Measurements from ENCODE around the gene ARID3A. TPM values are rescaled to one million over a fixed set of nuclear protein-coding genes. Genes with fewer than 3 reads are reported as not detected.
A peak's percentile ranks its signal among the peaks of the same experiment; 100 is the strongest.
"Not testable (repeated sequence)": the region's sequence is repeated elsewhere in the genome, so short reads cannot be mapped to it uniquely, and the experiment has no call there.

Gene ARID3A
- total RNA-seq, 2 donors from 2014 or later = 121 to 124 TPM

GRCh38 chr19:888581-889385 lies 37.1 kb upstream of the ARID3A start:
- Mint-ChIP-seq H3K27me3 (ENCODE audit: insufficient read depth) (no peaks in the 10 kb centered on the region), H3K27ac (no peak overlapping the region), H3K4me1 (no peaks in the 10 kb centered on the region), H3K4me3 (no peak overlapping the region), H3K9me3 (no peaks in the 10 kb centered on the region), H3K36me3 (ENCODE audit: low read depth) (peaks cover 20% of the 10 kb centered on the region)
- TF ChIP-seq CTCF (conservative IDR thresholded peaks at IDR 0.05) = no peak
- peaks cover 48% of the 10 kb centered on the region for H3K36me3 ChIP-seq (ENCODE audit: control insufficient read depth, insufficient read depth, low read length)
- H3K4me1 ChIP-seq (ENCODE audit: control insufficient read depth, insufficient read depth, low read length) = no peaks in the 10 kb centered on the region
- no peaks in the 10 kb centered on the region for H3K27me3 ChIP-seq (ENCODE audit: control insufficient read depth, insufficient read depth, low read length, poor library complexity, severe bottlenecking)
- no peak overlapping the region for H3K4me3 ChIP-seq (ENCODE audit: low read length)
- no peaks in the 10 kb centered on the region for H3K9me3 ChIP-seq (ENCODE audit: control insufficient read depth, low read length)
- no peak for DNase-seq
- no peak overlapping the region for H3K27ac ChIP-seq (ENCODE audit: low read depth, low read length)
- H3K9ac ChIP-seq (ENCODE audit: extremely low read depth, low read length, poor library complexity, severe bottlenecking) = no peak overlapping the region
- WGBS, 2 experiments (ENCODE audit: insufficient coverage in 1 of 2, insufficient read length in 1 of 2) = 97% methylated on average over 23 to 30 of the region's 30 CpGs

- no peaks in the 10 kb centered on the region for H3K27me3 Mint-ChIP-seq (ENCODE audit: insufficient read depth)
- H3K9me3 ChIP-seq (ENCODE audit: control insufficient read depth, low read length) = no peaks in the 10 kb centered on the region
- no peak overlapping the region for H3K27ac ChIP-seq (ENCODE audit: low read depth, low read length)
- H3K4me1 ChIP-seq (ENCODE audit: control insufficient read depth, insufficient read depth, low read length) = no peaks in the 10 kb centered on the region
- peaks cover 15% of the 10 kb centered on the region for H3K36me3 Mint-ChIP-seq (ENCODE audit: low read depth)
- H3K9ac ChIP-seq (ENCODE audit: extremely low read depth, low read length, poor library complexity, severe bottlenecking) = no peak overlapping the region
- no peak for DNase-seq
- TF ChIP-seq CTCF (conservative IDR thresholded peaks at IDR 0.05) = no peak
- H3K36me3 ChIP-seq (ENCODE audit: control insufficient read depth, insufficient read depth, low read length) = peaks cover 45% of the 10 kb centered on the region
- 95 to 98% methylated on average over 26 of the region's 26 CpGs for WGBS, 2 experiments (ENCODE audit: insufficient coverage in 1 of 2, insufficient read length in 1 of 2)
- no peaks in the 10 kb centered on the region for H3K27me3 ChIP-seq (ENCODE audit: control insufficient read depth, insufficient read depth, low read length, poor library complexity, severe bottlenecking)
- H3K4me3 Mint-ChIP-seq = no peak overlapping the region
- H3K4me1 Mint-ChIP-seq = no peaks in the 10 kb centered on the region
- no peak overlapping the region for H3K4me3 ChIP-seq (ENCODE audit: low read length)
- no peaks in the 10 kb centered on the region for H3K9me3 Mint-ChIP-seq
- H3K27ac Mint-ChIP-seq = no peak overlapping the region
Measured at GRCh38 chr19:889662-890295, 36.1 kb upstream of the ARID3A start.

DNA sequence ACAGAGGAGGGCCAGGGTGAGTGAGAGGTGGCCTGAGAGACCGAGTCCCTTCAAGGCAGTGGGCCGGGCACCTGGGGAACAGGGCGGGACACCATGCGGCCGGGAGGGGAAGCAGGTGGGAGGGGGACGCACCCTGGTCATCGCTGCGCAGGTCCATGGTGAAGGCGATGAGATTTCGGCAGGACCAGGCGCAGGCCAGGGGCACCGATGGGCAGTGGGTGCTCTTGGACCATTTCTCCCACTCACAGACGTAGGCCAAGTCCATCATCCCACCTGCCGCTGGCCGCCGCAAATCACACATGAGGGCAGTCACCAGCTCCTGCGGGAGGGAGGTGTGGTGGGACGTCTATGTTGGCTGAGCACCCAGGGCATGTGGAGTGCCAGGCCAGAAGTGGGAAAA lies 35.0 kb upstream of the ARID3A start:
- H3K9me3 ChIP-seq (ENCODE audit: control insufficient read depth, low read length) = no peaks in the 10 kb centered on the region
- no peak overlapping the region for H3K27ac ChIP-seq (ENCODE audit: low read depth, low read length)
- Mint-ChIP-seq H3K9me3 (no peaks in the 10 kb centered on the region), H3K36me3 (ENCODE audit: low read depth) (peaks cover 15% of the 10 kb centered on the region), H3K27ac (no peak overlapping the region), H3K27me3 (ENCODE audit: insufficient read depth) (no peaks in the 10 kb centered on the region), H3K4me3 (peak overlapping the region; percentile 46), H3K4me1 (peaks cover 2% of the 10 kb centered on the region)
- H3K4me1 ChIP-seq (ENCODE audit: control insufficient read depth, insufficient read depth, low read length) = no peaks in the 10 kb centered on the region
- peaks cover 39% of the 10 kb centered on the region for H3K36me3 ChIP-seq (ENCODE audit: control insufficient read depth, insufficient read depth, low read length)
- no peak overlapping the region for H3K4me3 ChIP-seq (ENCODE audit: low read length)
- 94 to 96% methylated on average over 12 to 18 of the region's 18 CpGs for WGBS, 2 experiments (ENCODE audit: insufficient coverage in 1 of 2, insufficient read length in 1 of 2)
- no peak overlapping the region for H3K9ac ChIP-seq (ENCODE audit: extremely low read depth, low read length, poor library complexity, severe bottlenecking)
- TF ChIP-seq CTCF (conservative IDR thresholded peaks at IDR 0.05) = no peak
- DNase-seq = peak; percentile 38
- no peaks in the 10 kb centered on the region for H3K27me3 ChIP-seq (ENCODE audit: control insufficient read depth, insufficient read depth, low read length, poor library complexity, severe bottlenecking)

DNA sequence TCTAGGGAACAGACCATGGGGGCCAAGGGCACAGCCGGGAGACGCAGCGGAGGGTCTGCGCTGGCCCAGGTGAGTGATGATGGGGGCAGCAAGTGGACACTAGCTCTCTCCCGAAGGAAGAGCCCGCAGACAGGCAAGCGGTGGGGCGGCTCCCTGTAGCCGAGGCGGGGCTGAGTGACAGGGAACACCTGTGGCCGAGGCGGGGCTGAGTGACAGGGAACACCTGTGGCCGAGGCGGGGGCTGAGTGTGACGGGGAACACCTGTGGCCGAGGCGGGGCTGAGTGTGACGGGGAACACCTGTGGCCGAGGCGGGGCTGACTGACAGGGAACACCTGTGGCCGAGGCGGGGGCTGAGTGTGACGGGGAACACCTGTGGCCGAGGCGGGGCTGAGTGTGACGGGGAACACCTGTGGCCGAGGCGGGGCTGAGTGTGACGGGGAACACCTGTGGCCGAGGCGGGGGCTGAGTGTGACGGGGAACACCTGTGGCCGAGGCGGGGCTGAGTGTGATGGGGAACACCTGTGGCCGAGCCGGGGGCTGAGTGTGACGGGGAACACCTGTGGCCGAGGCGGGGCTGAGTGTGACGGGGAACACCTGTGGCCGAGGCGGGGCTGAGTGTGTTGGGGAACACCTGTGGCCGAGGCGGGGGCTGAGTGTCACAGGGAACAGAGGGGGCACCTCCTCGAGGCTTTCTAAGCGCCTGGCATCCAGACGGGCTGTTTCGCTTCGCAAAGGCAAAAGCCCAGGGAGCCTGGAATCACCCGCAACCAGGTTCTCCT lies 34.2 kb upstream of the ARID3A start:
- H3K27me3 ChIP-seq (ENCODE audit: control insufficient read depth, insufficient read depth, low read length, poor library complexity, severe bottlenecking); H3K27ac Mint-ChIP-seq; H3K9me3 Mint-ChIP-seq; DNase-seq; H3K9me3 ChIP-seq (ENCODE audit: control insufficient read depth, low read length); H3K27ac ChIP-seq (ENCODE audit: low read depth, low read length); H3K4me1 ChIP-seq (ENCODE audit: control insufficient read depth, insufficient read depth, low read length); H3K27me3 Mint-ChIP-seq (ENCODE audit: insufficient read depth); H3K4me1 Mint-ChIP-seq: not testable (repeated sequence)
- 89 to 96% methylated on average over 21 to 42 of the region's 50 CpGs for WGBS, 2 experiments (ENCODE audit: insufficient coverage in 1 of 2, insufficient read length in 1 of 2)
- peaks cover 18% of the 10 kb centered on the region for H3K36me3 Mint-ChIP-seq (ENCODE audit: low read depth)
- Histone ChIP-seq H3K4me3 (ENCODE audit: low read length) (peak overlapping the region; percentile 89), H3K9ac (ENCODE audit: extremely low read depth, low read length, poor library complexity, severe bottlenecking) (peak overlapping the region; percentile 62), H3K36me3 (ENCODE audit: control insufficient read depth, insufficient read depth, low read length) (peaks cover 31% of the 10 kb centered on the region)
- H3K4me3 Mint-ChIP-seq = peak overlapping the region; percentile 72

Data from endodermal cell (in vitro differentiated cells).